ENCODE results near the gene GMCL1. TPM values are rescaled to one million over a fixed set of nuclear protein-coding genes. Genes with fewer than 3 reads are reported as not detected.
"Not testable (repeated sequence)": the region's sequence is repeated elsewhere in the genome, so short reads cannot be mapped to it uniquely, and the experiment has no call there.

The GMCL1 gene
- total RNA-seq, 1 experiment from 2014 or later = 75.3 TPM

GRCh38 chr2:69893684-69894551 lies 64.5 kb downstream of the GMCL1 start, which contains the start of gene SNRNP27:
SNRNP27 (plus strand) TSS chr2:69893956; CDS start chr2:69893985, 29 bp downstream.
- H3K4me2 ChIP-seq (ENCODE audit: low read depth, low read length, poor library complexity, severe bottlenecking) = peak within 1 kb of the TSS; percentile 86
- DNase-seq = peak; percentile 97
- H2AFZ ChIP-seq (ENCODE audit: low read length) = peak within 1 kb of the TSS; percentile 78
- peaks cover 4% of the 10 kb centered on the region; the same call in 1 of the 2 replicates for H3K9me3 ChIP-seq (ENCODE audit: low read length)
- peaks cover 30% of the 10 kb centered on the region for H3K36me3 ChIP-seq (ENCODE audit: insufficient read depth, low read length)
- H3K4me1 ChIP-seq (ENCODE audit: low read length) = peaks cover 52% of the 10 kb centered on the region
- H3K27me3 ChIP-seq (ENCODE audit: low read length) = no peaks in the 10 kb centered on the region
- no peaks in the 10 kb centered on the region for H3K9me2 ChIP-seq (replicated peaks; ENCODE audit: insufficient read depth, low read length)
- H3K79me2 ChIP-seq (ENCODE audit: low read length) = peaks cover 55% of the 10 kb centered on the region
- H3K4me3 ChIP-seq (ENCODE audit: low read length) = peak within 1 kb of the TSS; percentile 88
- no peak within 1 kb of the TSS for H3K27ac ChIP-seq (ENCODE audit: low read length)
- peak within 1 kb of the TSS; percentile 76 for H3K9ac ChIP-seq (ENCODE audit: low read length)
- H4K20me1 ChIP-seq (ENCODE audit: insufficient read depth, low read depth, low read length) = peaks cover 7% of the 10 kb centered on the region; the same call in 1 of the 2 replicates

GRCh38 chr2:69894737-69895136 lies 65.3 kb downstream of the GMCL1 start:
- H3K79me2 ChIP-seq (ENCODE audit: low read length) = peaks cover 62% of the 10 kb centered on the region

GRCh38 chr2:69902213-69902922 lies 72.9 kb downstream of the GMCL1 start:
- peak; percentile 87 for DNase-seq
- H2AFZ ChIP-seq (ENCODE audit: low read length) = no peak overlapping the region
- H3K9ac ChIP-seq (ENCODE audit: low read length) = peak overlapping the region; percentile 68

More at GRCh38 chr2:69894737-69895136, 65.3 kb downstream of the GMCL1 start:
- H3K27me3 ChIP-seq (ENCODE audit: low read length); H2AFZ ChIP-seq (ENCODE audit: low read length); H4K20me1 ChIP-seq (ENCODE audit: insufficient read depth, low read depth, low read length); H3K9me3 ChIP-seq (ENCODE audit: low read length); H3K9me2 ChIP-seq (replicated peaks; ENCODE audit: insufficient read depth, low read length); H3K27ac ChIP-seq (ENCODE audit: low read length); DNase-seq: not testable (repeated sequence)
- Histone ChIP-seq H3K4me3 (ENCODE audit: low read length) (peak overlapping the region; percentile 88), H3K4me2 (ENCODE audit: low read depth, low read length, poor library complexity, severe bottlenecking) (peak overlapping the region; percentile 86), H3K9ac (ENCODE audit: low read length) (peak overlapping the region; percentile 76), H3K36me3 (ENCODE audit: insufficient read depth, low read length) (peaks cover 36% of the 10 kb centered on the region), H3K4me1 (ENCODE audit: low read length) (peaks cover 55% of the 10 kb centered on the region)

DNA sequence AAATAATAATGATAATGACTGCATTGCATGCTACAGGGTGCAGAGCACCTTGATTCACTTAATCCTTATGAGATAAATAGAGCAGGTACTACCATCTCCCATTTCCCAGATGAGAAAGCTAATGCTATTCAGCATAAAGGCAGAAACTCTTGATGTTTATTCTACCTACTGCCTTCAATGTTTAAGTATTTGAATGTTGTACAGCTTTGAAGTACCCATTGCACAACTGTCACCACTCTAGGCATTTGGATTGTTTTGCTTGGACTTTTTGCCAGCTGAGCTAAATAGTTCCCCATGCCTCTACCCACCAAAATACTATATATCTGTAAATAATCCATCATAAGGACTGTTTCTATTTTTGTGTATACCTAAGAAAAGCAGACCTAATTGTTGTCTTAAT lies 77.8 kb downstream of the GMCL1 start:
- Histone ChIP-seq H3K9ac (ENCODE audit: low read length) (no peak overlapping the region), H3K9me3 (ENCODE audit: low read length) (no peaks in the 10 kb centered on the region), H3K4me1 (ENCODE audit: low read length) (peaks cover 28% of the 10 kb centered on the region), H4K20me1 (ENCODE audit: insufficient read depth, low read depth, low read length) (no peaks in the 10 kb centered on the region), H3K27ac (ENCODE audit: low read length) (no peak overlapping the region), H3K9me2 (replicated peaks; ENCODE audit: insufficient read depth, low read length) (no peaks in the 10 kb centered on the region), H3K79me2 (ENCODE audit: low read length) (peaks cover 28% of the 10 kb centered on the region), H3K27me3 (ENCODE audit: low read length) (no peaks in the 10 kb centered on the region), H2AFZ (ENCODE audit: low read length) (no peak overlapping the region), H3K4me2 (ENCODE audit: low read depth, low read length, poor library complexity, severe bottlenecking) (no peak overlapping the region), H3K4me3 (ENCODE audit: low read length) (no peak overlapping the region), H3K36me3 (ENCODE audit: insufficient read depth, low read length) (peaks cover 38% of the 10 kb centered on the region)
- no peak for DNase-seq

More at GRCh38 chr2:69902213-69902922, 72.9 kb downstream of the GMCL1 start:
- peaks cover 60% of the 10 kb centered on the region for H3K4me1 ChIP-seq (ENCODE audit: low read length)
- H4K20me1 ChIP-seq (ENCODE audit: insufficient read depth, low read depth, low read length) = no peaks in the 10 kb centered on the region
- H3K9me2 ChIP-seq (replicated peaks; ENCODE audit: insufficient read depth, low read length) = no peaks in the 10 kb centered on the region
- peak overlapping the region; percentile 91 for H3K27ac ChIP-seq (ENCODE audit: low read length)
- H3K4me3 ChIP-seq (ENCODE audit: low read length) = peak overlapping the region; percentile 67
- no peaks in the 10 kb centered on the region for H3K27me3 ChIP-seq (ENCODE audit: low read length)
- peaks cover 55% of the 10 kb centered on the region for H3K36me3 ChIP-seq (ENCODE audit: insufficient read depth, low read length)
- no peaks in the 10 kb centered on the region for H3K9me3 ChIP-seq (ENCODE audit: low read length)
- H3K79me2 ChIP-seq (ENCODE audit: low read length) = peaks cover 68% of the 10 kb centered on the region
- H3K4me2 ChIP-seq (ENCODE audit: low read depth, low read length, poor library complexity, severe bottlenecking) = peak overlapping the region; percentile 83

DNA sequence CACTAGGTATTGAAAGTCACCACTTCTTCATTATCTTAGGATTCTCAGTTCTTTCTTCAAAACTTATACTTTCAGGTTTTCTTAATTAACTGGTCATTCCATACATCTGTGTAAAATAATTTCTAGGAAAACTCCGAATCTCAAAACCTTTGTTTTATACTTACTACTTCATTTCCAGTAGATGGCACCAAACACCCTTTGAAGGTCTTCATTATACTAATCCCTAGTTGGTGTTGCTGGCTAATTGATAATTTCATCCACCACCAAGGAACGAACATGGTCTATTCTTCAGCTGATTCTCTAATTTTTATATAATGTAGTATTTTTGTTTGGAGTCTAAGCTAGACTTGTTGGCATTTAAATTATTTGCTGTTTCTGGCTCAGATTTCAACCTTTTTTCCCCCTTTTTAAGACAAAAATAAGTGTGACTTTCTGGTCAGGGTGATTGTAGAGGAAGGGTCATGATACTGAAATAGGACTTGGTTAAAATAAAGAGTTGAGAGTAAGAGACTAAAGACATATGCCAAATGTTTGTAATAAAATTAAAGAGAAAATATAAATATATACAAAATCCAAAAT lies 82.6 kb downstream of the GMCL1 start:
- Histone ChIP-seq H3K9me3 (ENCODE audit: low read length) (no peaks in the 10 kb centered on the region), H3K27ac (ENCODE audit: low read length) (peak overlapping the region; percentile 16; the same call in 1 of the 2 replicates), H2AFZ (ENCODE audit: low read length) (no peak overlapping the region), H3K4me3 (ENCODE audit: low read length) (no peak overlapping the region), H3K4me2 (ENCODE audit: low read depth, low read length, poor library complexity, severe bottlenecking) (no peak overlapping the region), H3K9me2 (replicated peaks; ENCODE audit: insufficient read depth, low read length) (no peaks in the 10 kb centered on the region), H3K4me1 (ENCODE audit: low read length) (peaks cover 37% of the 10 kb centered on the region), H3K9ac (ENCODE audit: low read length) (no peak overlapping the region), H3K36me3 (ENCODE audit: insufficient read depth, low read length) (peaks cover 22% of the 10 kb centered on the region; the same call in 1 of the 2 replicates), H4K20me1 (ENCODE audit: insufficient read depth, low read depth, low read length) (no peaks in the 10 kb centered on the region), H3K79me2 (ENCODE audit: low read length) (peaks cover 30% of the 10 kb centered on the region), H3K27me3 (ENCODE audit: low read length) (no peaks in the 10 kb centered on the region)
- peak; percentile 90 for DNase-seq

DNA sequence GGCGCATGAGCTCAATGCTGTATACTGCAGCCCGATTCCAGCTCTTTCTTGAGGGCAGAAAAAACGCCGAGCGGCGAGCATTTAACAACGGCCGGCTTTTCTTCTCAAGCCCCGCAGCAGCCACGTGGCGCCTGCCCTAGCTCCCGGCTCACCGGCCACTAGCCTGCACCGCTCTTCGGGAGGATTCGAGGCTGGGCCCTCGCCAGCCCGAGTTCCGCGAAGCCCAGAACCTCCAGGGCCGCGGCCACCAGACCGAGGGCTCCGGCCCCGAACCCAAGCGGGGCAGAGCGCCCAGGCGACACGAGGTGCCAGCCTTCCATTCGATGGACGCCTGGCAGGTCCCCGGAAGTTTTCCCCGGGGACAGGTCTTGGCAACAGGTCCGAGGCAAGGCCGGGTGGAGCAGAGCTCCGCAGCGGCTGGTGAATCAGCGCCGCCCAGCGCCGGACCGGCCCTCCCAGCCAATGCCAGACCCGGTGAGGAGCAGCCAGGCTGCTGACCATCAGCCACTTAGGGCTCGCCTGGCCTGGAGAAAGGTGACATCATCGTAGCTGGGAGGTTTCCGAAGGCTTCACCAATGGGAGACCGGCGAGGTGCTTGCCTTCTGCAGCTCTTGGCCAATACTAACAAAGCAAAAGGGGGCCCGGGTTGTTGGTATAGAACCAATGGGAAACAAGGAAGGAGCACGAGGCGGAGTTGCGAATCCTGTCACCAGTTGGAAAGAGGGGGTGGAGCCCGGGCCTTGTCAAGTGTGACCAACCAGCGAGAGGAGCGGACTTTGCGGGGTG lies 84.9 kb downstream of the GMCL1 start:
- Histone ChIP-seq H3K27me3 (ENCODE audit: low read length) (no peaks in the 10 kb centered on the region), H3K4me3 (ENCODE audit: low read length) (peak overlapping the region; percentile 73), H3K36me3 (ENCODE audit: insufficient read depth, low read length) (peaks cover 18% of the 10 kb centered on the region; the same call in 1 of the 2 replicates), H3K4me2 (ENCODE audit: low read depth, low read length, poor library complexity, severe bottlenecking) (peak overlapping the region; percentile 91), H3K9me3 (ENCODE audit: low read length) (no peaks in the 10 kb centered on the region), H4K20me1 (ENCODE audit: insufficient read depth, low read depth, low read length) (no peaks in the 10 kb centered on the region), H2AFZ (ENCODE audit: low read length) (0 out of 2 replicates have a peak overlapping the region, but pooled peaks have one; percentile 22), H3K9ac (ENCODE audit: low read length) (peak overlapping the region; percentile 84), H3K79me2 (ENCODE audit: low read length) (peaks cover 45% of the 10 kb centered on the region), H3K4me1 (ENCODE audit: low read length) (peaks cover 54% of the 10 kb centered on the region), H3K27ac (ENCODE audit: low read length) (peak overlapping the region; percentile 69), H3K9me2 (replicated peaks; ENCODE audit: insufficient read depth, low read length) (no peaks in the 10 kb centered on the region)
- DNase-seq = peak; percentile 100
